Stromal cell of bone marrow (primary cell): Measurements from ENCODE around the gene ATXN1.
A peak's percentile ranks its signal among the peaks of the same experiment; 100 is the strongest.
"Not testable (repeated sequence)": the region's sequence is repeated elsewhere in the genome, so short reads cannot be mapped to it uniquely, and the experiment has no call there.

Experiments used
- DNase-seq: peaks from one replicate; pipeline ENCODE4 v3.0.0-alpha.2; 2012; ENCODE audit warnings: low read depth

Gene ATXN1

GRCh38 chr6:16473184-16473907 lies 287.9 kb downstream of the ATXN1 start:
- DNase-seq: no peak

DNA sequence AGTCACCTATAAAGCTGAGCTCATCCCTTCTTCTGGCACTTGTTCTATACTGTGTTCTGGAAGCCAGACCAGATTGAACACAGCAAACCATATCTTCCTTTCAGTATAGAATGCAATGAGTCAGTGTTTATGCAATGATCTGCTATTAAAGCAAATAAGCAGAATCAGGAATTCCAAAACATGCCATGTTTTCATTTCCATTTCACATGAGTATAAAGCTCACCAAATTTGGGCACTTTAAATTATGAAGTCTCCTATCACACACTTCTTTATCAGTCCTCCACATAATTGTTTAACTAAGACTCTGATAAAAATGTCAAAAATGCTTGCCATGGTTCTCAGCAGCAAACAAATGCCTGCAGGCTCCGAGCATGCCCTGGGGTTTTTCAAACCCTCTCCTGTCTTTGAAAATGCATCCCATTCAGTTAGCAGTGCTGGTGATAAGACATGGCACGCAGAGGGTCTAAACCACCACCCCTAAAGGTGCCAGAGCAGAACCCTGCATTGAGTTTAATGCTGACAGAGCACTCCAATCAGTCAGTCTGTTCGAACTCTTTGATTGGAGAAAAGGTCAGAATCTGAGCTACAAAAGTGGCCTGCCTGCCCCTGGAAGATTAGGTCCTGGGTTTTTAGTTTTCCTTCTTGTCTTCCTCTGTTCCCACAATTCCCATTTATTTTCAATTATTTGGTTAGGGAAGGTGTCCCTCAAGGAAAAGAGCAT lies 288.8 kb downstream of the ATXN1 start:
- DNase-seq: no peak

DNA sequence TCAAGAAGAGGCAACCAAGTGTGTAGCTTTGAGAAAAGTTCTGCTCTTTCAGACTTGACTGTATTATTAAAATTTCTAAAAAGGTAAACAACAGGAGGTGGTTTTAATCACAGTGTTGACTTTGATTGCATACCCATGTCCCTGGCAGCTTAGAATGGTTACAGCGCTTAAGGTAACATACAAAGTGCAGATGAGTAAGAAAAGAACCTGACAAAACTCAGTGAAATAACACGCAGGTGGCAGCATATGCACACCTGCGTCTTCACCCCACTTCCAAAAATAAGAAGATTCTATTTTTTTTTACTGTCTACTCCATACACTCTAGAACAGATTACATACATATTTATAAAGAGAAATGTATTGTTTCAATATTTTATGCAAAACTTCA lies 289.4 kb downstream of the ATXN1 start:
- no peak for DNase-seq

DNA sequence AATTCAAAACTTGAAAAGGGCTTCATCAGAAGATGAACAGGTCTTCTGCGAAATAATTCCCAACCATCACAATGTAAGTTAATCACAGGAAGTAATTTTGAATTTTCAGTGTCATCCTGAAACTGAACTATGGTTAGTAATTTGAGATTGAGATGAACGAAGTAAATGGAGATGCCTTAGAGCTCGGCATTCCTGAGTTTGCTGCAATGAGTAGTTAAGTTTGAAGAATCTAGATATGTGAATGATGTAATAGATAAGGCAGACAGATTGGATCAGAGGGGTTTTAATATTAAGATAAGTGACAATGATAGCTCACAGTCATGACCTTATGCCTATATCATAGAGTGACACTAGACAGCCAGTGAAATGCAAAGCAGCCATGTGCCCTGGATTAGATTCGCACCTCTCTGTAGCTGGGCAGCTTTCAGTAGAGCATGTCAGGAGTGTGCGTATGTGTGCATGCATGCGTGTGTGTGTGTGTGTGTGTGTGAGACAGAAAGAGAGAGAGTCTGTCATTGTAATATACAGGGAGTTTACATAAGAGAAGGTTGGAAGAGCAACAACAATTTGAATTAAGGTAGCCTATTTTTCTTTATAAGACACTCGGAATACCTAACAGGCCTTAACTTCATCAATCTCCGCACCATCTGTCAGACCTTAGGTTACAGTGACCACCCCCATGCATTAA lies 289.9 kb downstream of the ATXN1 start:
- DNase-seq: no peak

GRCh38 chr6:16470502-16471221 lies 290.6 kb downstream of the ATXN1 start:
- DNase-seq: no peak

DNA sequence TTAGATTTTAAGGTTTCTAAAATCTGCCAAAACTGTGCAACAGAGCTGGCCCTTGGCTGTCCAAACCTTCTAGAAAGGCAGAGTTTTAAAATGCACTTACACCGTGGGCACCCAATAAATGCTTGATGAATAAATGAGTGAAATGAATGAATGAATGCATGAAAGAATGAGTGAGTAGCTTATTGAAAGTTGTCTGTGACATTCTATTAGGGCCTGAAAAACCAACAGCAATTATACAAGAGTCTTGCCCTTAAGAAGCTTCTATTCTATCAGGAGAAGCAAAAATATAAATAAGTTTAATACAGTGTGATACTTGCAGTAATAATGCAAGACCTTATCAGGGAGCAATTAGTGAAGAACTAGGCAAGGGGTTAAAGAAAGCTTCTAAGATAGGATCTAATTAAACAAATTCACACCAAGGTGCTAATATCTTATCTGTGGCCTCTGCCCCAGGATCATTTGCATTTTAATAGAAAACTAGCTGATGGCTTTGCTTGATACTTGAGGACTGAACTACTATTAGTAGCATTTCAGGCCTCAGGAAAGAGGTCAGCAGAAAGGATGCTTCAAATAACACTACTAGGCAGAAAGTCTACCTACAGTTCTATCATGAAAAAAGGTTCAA lies 292.2 kb downstream of the ATXN1 start:
- no peak for DNase-seq

DNA sequence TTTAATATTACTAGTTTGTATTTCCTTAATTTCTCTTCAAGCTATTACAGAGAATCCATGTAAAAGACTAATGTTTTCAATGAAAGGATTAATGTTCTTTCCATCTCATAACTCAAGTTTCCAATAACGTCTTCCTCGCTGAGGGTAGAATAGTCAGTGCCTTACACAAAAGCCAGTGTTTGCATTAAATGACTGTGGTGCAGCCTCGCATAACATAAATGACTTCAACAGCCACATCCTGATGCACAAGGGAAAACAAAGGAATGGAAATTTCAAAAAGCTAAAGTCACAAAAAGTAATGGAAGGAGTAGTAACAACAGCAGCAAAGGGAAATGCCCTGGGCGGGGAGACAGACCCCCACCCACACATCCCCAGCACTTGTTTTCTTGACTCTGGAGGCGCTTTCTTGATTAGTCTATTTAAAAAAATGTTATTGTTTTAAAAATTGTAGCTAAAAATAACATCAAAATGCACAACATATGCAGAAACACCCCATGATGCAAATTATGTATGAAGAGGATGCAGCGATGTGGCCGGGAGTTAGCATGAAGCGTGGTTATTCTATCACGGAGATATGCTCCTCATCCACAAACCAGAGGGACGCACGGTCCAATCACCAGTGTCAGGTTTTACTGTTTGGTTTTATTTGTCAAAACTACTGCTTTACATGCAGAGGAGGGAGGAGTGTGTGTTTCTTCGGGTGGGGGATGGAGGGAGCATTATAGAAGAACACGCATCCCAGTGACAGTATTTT lies 294.3 kb downstream of the ATXN1 start:
- DNase-seq: no peak

- DNase-seq: no peak
Observed at GRCh38 chr6:16464045-16464444, 297.2 kb downstream of the ATXN1 start.

GRCh38 chr6:16463246-16463645 lies 298.0 kb downstream of the ATXN1 start:
- not testable (repeated sequence) for DNase-seq

DNA sequence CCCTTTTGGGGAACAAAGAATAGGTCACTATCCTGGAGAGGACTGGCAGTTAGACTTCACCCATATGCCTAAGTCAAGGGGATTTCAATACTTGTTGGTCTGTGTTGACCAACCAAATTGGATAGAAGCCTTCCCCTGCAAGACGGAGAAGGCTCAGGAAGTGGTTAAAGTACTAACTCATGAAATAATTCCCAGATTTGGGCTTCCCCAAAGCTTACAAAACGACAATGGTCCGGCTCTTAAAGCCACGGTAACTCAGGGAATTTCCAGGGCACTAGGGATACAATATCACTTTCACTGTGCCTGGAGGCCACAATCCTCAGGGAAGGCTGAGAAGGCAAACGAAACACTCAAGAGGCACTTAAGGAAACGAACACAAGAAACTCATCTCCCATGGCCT lies 299.8 kb downstream of the ATXN1 start:
- no peak for DNase-seq

DNA sequence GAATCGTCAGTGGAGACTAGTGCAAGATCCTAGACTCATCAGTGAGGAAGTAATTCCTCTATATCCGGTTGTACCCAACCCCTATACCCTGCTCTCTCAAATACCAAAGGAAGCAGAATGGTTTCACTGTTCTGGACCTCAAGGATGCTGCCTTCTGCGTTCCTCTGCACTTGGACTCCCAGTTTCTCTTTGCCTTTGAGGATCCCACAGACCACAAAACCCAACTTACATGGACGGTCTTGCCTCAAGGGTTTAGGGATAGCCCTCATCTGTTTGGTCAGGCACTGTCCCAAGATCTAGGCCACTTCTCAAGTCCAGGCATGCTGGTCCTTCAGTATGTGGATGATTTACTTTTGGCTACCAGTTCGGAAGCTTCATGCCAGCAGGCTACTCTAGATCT lies 301.8 kb downstream of the ATXN1 start:
- not testable (repeated sequence) for DNase-seq

- no peak for DNase-seq
Observed at GRCh38 chr6:16452348-16452747, 308.9 kb downstream of the ATXN1 start.

- no peak for DNase-seq
Observed at GRCh38 chr6:16450821-16451220, 310.4 kb downstream of the ATXN1 start.

DNA sequence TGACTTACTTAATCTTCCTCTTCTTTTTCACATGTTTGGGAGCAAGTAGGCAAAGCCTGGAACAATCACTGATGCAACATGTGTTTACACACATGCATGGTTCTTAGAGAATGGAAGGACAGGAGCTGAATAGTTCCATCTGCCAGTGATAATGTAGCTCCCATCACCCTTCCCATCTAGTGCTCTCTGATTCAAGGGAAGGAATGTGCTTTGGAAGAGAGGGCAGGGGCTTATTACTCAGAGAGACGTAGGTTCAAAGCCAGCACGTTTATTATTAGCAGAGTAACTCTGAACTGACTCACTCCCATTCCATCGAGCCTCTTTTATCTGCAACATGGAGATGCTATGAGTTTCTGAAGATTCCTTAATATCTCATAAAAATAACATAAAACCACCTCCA lies 311.0 kb downstream of the ATXN1 start:
- peak; percentile 45 for DNase-seq

- DNase-seq: peak; percentile 22
Observed at GRCh38 chr6:16446273-16446672, 315.0 kb downstream of the ATXN1 start.

- no peak for DNase-seq
Observed at GRCh38 chr6:16442031-16442430, 319.2 kb downstream of the ATXN1 start.

- no peak for DNase-seq
Observed at GRCh38 chr6:16441262-16441661, 320.0 kb downstream of the ATXN1 start.

DNA sequence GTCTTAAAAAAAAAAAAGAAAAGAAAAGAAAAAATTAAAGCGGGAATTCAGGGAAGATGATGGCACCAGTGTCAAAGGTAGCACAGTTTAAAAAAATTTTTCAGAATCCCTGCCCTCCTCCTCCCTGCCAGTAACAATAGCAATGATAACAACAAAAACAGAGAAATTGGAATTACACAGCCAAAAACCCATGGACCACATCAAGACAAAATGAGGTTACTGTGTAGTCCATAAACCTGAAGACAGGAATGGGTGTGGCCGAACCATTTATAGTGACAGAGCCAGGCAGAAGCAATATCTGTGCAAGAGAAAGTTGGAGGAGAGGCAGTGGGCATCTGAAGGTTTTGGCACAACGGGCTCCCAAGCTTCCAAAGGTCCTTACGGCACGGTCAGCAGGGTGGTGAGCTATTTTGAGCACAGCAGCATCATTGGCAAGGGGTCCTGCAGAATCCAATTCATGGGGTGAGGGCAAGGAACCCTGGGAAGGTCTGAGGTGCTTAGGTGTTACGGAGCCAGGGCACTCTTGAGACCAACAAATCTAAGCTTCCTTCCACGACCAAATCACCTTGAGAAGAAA lies 320.5 kb downstream of the ATXN1 start:
- DNase-seq: no peak

- peak; percentile 48 for DNase-seq
Observed at GRCh38 chr6:16438718-16439591, 322.3 kb downstream of the ATXN1 start.

- DNase-seq: no peak
Observed at GRCh38 chr6:16437984-16438383, 323.3 kb downstream of the ATXN1 start.
